ENCODE results near the gene CALHM3.

GRCh38 chr10:103519798-103520197, 40.8 kb upstream of the CALHM3 start:
- TF ChIP-seq, protein P1, sequence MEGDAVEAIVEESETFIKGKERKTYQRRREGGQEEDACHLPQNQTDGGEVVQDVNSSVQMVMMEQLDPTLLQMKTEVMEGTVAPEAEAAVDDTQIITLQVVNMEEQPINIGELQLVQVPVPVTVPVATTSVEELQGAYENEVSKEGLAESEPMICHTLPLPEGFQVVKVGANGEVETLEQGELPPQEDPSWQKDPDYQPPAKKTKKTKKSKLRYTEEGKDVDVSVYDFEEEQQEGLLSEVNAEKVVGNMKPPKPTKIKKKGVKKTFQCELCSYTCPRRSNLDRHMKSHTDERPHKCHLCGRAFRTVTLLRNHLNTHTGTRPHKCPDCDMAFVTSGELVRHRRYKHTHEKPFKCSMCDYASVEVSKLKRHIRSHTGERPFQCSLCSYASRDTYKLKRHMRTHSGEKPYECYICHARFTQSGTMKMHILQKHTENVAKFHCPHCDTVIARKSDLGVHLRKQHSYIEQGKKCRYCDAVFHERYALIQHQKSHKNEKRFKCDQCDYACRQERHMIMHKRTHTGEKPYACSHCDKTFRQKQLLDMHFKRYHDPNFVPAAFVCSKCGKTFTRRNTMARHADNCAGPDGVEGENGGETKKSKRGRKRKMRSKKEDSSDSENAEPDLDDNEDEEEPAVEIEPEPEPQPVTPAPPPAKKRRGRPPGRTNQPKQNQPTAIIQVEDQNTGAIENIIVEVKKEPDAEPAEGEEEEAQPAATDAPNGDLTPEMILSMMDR (IDR thresholded peaks at IDR 0.05; ENCODE audit: insufficient read depth, low read depth, low read length) = no peak
- no peak for TF ChIP-seq EZH2 (IDR thresholded peaks at IDR 0.05; ENCODE audit: insufficient read depth, low read length)
